ENCODE measurements around the gene SNX20. TPM values are rescaled to one million over a fixed set of nuclear protein-coding genes. Genes with fewer than 3 reads are reported as not detected.

SNX20 gene
- polyA plus RNA-seq, 1 experiment: not detected

- TF ChIP-seq CTCF (IDR thresholded peaks at IDR 0.05; ENCODE audit: low read depth, low read length): no peak
- Histone ChIP-seq H3K27me3 (ENCODE audit: control insufficient read depth, insufficient read depth, low read length) (no peaks in the 10 kb centered on the region), H3K4me3 (ENCODE audit: low read depth, low read length) (no peak overlapping the region), H3K9me3 (ENCODE audit: control insufficient read depth, insufficient read depth, low read length) (peaks cover 6% of the 10 kb centered on the region), H3K27ac (ENCODE audit: low read depth, low read length) (no peak overlapping the region)
- DNase-seq (ENCODE audit: low read depth, low spot score): no peak
- ChIA-PET CTCF (interaction anchor here (0.7 to 8.6 kb wide), 13 partner anchors 15 to 639 kb away, joined by 3 to 140 read pairs (median 10); partner anchors contain the start of genes BRD7, CNEP1R1 and NKD1), POLR2A (no interaction called here)
Measured at GRCh38 chr16:50664270-50664669, 16.8 kb downstream of the SNX20 start.

GRCh38 chr16:50662306-50662940 is 18.7 kb downstream of the SNX20 start:
- no peak for TF ChIP-seq CTCF (IDR thresholded peaks at IDR 0.05; ENCODE audit: low read depth, low read length)
- Histone ChIP-seq H3K27me3 (ENCODE audit: control insufficient read depth, insufficient read depth, low read length) (no peaks in the 10 kb centered on the region), H3K27ac (ENCODE audit: low read depth, low read length) (no peak overlapping the region), H3K4me3 (ENCODE audit: low read depth, low read length) (no peak overlapping the region), H3K9me3 (ENCODE audit: control insufficient read depth, insufficient read depth, low read length) (peaks cover 6% of the 10 kb centered on the region)
- ChIA-PET POLR2A (no interaction called here), CTCF (interaction anchor here (0.8 to 8.6 kb wide), 2 partner anchors 68 to 143 kb away, joined by 3 to 140 read pairs; no protein-coding TSS in a partner anchor)
- no peak for DNase-seq (ENCODE audit: low read depth, low spot score)

DNA sequence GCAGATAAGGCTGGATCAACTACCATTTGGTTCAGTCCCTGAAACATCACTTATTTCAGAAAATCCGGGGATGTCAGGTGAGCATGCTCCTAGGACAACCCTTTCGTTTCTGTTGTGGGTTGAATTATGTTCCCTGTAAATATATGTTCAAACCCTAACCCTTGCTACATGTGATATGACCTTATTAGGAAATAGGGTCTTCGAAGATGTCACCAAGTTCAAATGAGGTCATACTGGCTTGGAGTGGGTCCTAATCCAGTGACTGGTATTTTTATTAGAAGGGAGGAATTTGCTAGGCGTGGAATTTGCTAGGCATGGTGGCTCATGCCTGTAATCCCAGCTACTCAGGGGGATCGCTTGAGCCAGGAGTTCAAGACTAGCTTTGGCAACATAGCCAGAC is 21.3 kb downstream of the SNX20 start:
- Histone ChIP-seq H3K9me3 (ENCODE audit: control insufficient read depth, insufficient read depth, low read length) (peaks cover 2% of the 10 kb centered on the region), H3K4me3 (ENCODE audit: low read depth, low read length) (no peak overlapping the region), H3K27ac (ENCODE audit: low read depth, low read length) (no peak overlapping the region), H3K27me3 (ENCODE audit: control insufficient read depth, insufficient read depth, low read length) (peaks cover 3% of the 10 kb centered on the region)
- POLR2A ChIA-PET: no interaction called here
- TF ChIP-seq CTCF (IDR thresholded peaks at IDR 0.05; ENCODE audit: low read depth, low read length): no peak
- CTCF ChIA-PET: no interaction called here
- no peak for DNase-seq (ENCODE audit: low read depth, low spot score)

DNA sequence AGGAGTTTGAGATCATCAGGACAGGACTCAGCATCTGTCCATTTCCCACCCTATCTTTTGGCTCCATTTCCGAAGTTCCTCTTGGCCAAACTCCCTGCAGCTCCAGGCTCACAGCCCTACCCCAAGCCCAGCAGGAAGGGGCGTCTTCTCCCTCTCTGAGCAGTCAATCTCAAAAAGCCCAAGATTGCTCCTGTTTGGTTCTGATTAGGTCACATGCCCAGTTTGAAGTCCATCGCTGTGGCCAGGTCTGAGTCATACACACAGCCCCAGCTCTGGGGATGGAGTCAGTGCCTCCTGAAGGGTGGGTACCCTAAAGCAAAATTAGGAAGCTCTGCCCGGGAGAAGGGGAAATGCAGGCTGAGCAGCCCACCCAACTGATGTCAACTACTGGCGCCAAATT is 23.9 kb downstream of the SNX20 start:
- CTCF ChIA-PET: interaction anchor here (0.7 kb wide), 1 partner anchor 8 kb away, joined by 8 read pairs; no protein-coding TSS in a partner anchor

More for the DNA sequence above, 23.9 kb downstream of the SNX20 start:
- peaks cover 3% of the 10 kb centered on the region for H3K27me3 ChIP-seq (ENCODE audit: control insufficient read depth, insufficient read depth, low read length)
- POLR2A ChIA-PET: no interaction called here
- no peak overlapping the region for H3K4me3 ChIP-seq (ENCODE audit: low read depth, low read length)
- H3K27ac ChIP-seq (ENCODE audit: low read depth, low read length): no peak overlapping the region
- no peaks in the 10 kb centered on the region; the same call in 1 of the 2 replicates for H3K9me3 ChIP-seq (ENCODE audit: control insufficient read depth, insufficient read depth, low read length)
- DNase-seq (ENCODE audit: low read depth, low spot score): no peak
- no peak for TF ChIP-seq CTCF (IDR thresholded peaks at IDR 0.05; ENCODE audit: low read depth, low read length)
